ENCODE measurements around the gene PCSK5.

DNA sequence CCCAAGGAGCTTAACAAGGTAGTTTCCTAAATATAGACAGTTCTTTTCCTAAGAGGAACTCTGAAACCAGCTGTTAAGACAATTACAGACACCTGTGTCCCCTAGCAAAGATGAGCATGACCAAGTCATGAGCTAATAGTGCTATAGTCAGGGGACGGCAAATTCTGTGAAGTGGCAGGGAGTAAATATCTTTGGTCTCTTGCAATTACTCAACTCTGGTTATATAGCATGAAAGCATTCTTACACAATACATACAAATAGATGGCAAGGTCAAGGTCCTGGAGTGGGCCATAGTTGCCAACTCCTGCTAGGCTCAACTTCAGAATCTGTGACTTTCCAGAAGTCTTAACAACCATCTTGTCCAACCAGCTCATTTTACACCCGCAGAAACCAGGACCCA is 400.1 kb downstream of the PCSK5 start:
- TF ChIP-seq, protein P1, sequence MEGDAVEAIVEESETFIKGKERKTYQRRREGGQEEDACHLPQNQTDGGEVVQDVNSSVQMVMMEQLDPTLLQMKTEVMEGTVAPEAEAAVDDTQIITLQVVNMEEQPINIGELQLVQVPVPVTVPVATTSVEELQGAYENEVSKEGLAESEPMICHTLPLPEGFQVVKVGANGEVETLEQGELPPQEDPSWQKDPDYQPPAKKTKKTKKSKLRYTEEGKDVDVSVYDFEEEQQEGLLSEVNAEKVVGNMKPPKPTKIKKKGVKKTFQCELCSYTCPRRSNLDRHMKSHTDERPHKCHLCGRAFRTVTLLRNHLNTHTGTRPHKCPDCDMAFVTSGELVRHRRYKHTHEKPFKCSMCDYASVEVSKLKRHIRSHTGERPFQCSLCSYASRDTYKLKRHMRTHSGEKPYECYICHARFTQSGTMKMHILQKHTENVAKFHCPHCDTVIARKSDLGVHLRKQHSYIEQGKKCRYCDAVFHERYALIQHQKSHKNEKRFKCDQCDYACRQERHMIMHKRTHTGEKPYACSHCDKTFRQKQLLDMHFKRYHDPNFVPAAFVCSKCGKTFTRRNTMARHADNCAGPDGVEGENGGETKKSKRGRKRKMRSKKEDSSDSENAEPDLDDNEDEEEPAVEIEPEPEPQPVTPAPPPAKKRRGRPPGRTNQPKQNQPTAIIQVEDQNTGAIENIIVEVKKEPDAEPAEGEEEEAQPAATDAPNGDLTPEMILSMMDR (IDR thresholded peaks at IDR 0.05) = no peak
- no peak for TF ChIP-seq POLR2A (IDR thresholded peaks at IDR 0.05)
